LNCaP clone FGC (cell line): ENCODE data around the gene HS3ST3A1.

Experiments used
- DNase-seq: peaks from one replicate; pipeline ENCODE4 v3.0.0-alpha.2; 2011; ENCODE audit warnings: low read depth
- H3K4me3 ChIP-seq: 2 replicates; pipeline ENCODE4 v1.5.1; 2011; ENCODE audit warnings: mild to moderate bottlenecking, low read depth, low read length, control low read depth
- CTCF ChIP-seq: IDR thresholded peaks from 2 replicates; pipeline ENCODE4 v1.5.1; 2012; ENCODE audit warnings: mild to moderate bottlenecking; ENCODE audit not compliant: control insufficient read depth, insufficient read depth; ENCODE audit errors: extremely low read depth

HS3ST3A1 gene

GRCh38 chr17:13626703-13627102 lies 25.0 kb upstream of the HS3ST3A1 start:
- no peak for TF ChIP-seq CTCF
- no peak for DNase-seq
- no peak overlapping the region for H3K4me3 ChIP-seq

GRCh38 chr17:13619462-13619861 lies 17.7 kb upstream of the HS3ST3A1 start:
- no peak overlapping the region for H3K4me3 ChIP-seq
- no peak for DNase-seq
- no peak for TF ChIP-seq CTCF

- no peak for DNase-seq
- H3K4me3 ChIP-seq, result no peak overlapping the region
- no peak for TF ChIP-seq CTCF
These were observed 14.3 kb upstream of the HS3ST3A1 start for GRCh38 chr17:13616031-13616430.

GRCh38 chr17:13609941-13610340 lies 8.2 kb upstream of the HS3ST3A1 start:
- no peak for DNase-seq
- no peak overlapping the region for H3K4me3 ChIP-seq
- no peak for TF ChIP-seq CTCF

- no peak for DNase-seq
- peak overlapping the region; percentile 26 for H3K4me3 ChIP-seq
- TF ChIP-seq CTCF, result no peak
These were observed 380 bp downstream of the HS3ST3A1 start for GRCh38 chr17:13601322-13601775.

GRCh38 chr17:13600475-13601321 lies 1.0 kb downstream of the HS3ST3A1 start:
- DNase-seq, result no peak
- H3K4me3 ChIP-seq, result no peak overlapping the region
- TF ChIP-seq CTCF, result no peak

- no peak overlapping the region for H3K4me3 ChIP-seq
- no peak for DNase-seq
- no peak for TF ChIP-seq CTCF
These were observed 1.9 kb downstream of the HS3ST3A1 start for GRCh38 chr17:13599864-13600263.
